Subcutaneous adipose tissue (tissue), 4 donors: ENCODE measurements around the gene ARHGEF10L. TPM values are rescaled to one million over a fixed set of nuclear protein-coding genes. Genes with fewer than 3 reads are reported as not detected.

Experiments
- total RNA-seq, 4 donors: library from RNA; depleted of rRNA; stranded (reverse); fragments of >200 nt; gene quantifications; one replicate each; pipeline ENCODE4 v1.1.0, GENCODE V29; 2016
- TF ChIP-seq, protein P1 (sequence below): fragments of 450-650 bp; IDR thresholded peaks from one replicate; pipeline ENCODE4 v1.5.1; 2016; ENCODE audit warnings: low read depth, mild to moderate bottlenecking, control low read depth, antibody characterized with exemption, moderate library complexity

The ARHGEF10L gene
- total RNA-seq, 4 donors from 2014 or later = 19.1 to 54.6 (median 41.7) TPM

DNA sequence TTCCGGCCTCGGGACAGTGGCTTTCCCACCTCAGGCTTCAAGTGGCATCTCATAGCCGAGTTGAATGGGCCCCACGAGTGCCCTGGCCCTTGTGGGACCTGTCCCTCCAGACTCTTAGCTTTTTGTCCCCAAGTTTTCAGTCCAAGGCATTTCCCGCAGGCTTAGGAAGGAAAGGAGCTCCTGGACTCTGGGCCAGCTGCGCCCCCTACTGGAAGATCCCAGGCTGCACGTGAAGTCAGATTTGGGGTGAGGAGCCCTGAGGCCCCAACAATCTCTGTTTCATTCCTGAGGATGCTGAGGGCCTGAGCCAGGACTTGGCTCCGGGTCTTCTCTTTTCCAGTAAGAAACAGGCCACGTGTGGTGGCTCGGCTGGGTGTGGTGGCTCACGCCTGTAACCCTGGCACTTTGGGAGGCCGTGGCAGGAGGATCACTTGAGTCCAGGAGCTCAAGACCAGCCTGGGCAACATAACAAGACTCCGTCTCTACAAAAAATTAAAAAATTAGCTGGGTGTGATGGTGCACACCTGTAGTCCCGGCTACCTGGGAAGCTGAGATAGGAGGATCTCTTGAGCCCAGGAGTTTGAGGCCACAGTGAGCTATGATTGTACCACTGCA, 67.4 kb downstream of the ARHGEF10L start:
- TF ChIP-seq, protein P1, sequence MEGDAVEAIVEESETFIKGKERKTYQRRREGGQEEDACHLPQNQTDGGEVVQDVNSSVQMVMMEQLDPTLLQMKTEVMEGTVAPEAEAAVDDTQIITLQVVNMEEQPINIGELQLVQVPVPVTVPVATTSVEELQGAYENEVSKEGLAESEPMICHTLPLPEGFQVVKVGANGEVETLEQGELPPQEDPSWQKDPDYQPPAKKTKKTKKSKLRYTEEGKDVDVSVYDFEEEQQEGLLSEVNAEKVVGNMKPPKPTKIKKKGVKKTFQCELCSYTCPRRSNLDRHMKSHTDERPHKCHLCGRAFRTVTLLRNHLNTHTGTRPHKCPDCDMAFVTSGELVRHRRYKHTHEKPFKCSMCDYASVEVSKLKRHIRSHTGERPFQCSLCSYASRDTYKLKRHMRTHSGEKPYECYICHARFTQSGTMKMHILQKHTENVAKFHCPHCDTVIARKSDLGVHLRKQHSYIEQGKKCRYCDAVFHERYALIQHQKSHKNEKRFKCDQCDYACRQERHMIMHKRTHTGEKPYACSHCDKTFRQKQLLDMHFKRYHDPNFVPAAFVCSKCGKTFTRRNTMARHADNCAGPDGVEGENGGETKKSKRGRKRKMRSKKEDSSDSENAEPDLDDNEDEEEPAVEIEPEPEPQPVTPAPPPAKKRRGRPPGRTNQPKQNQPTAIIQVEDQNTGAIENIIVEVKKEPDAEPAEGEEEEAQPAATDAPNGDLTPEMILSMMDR = no peak

DNA sequence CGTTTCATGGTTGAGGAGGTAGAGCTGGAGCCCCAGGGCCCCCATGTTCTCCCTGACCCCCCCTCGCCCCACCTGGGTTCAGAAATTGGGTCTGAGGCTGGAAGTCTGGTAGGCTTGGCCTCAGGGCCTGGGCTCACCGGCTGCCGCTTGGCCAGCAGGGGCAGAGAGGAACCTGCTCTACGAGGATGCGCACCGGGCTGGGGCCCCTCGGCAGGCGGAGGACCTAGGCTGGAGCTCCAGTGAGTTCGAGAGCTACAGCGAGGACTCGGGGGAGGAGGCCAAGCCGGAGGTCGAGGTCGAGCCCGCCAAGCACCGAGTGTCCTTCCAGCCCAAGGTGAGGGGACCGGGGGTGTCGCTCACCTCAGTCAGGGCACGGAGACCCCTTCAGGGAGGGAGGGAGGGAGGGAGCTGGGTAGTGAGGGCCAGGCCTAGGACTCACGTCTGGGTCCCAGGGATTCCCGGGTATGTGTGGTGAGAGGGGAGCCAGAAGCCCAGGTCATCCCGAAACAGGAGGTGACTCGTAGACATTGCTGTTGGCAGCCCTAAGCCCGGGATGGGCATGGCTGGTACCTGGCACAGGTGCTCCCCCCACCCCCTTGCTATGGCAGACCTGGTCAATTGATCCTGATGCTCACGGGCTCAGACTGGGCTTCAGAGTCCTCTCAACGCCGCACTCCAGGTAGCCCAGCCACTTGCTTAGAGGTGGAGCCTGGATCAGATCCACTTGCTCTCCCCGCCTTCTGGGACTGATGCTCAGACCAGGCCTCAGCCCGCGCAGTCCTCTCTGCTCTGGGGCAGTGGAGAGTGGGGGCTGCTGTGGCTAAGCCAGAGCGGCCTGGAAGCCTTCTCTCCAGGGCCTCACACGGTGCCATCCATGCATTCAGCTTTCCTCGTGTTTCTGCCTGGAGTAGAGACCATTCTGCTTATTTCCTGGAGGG, 68.4 kb downstream of the ARHGEF10L start:
- TF ChIP-seq, protein P1 = no peak

DNA sequence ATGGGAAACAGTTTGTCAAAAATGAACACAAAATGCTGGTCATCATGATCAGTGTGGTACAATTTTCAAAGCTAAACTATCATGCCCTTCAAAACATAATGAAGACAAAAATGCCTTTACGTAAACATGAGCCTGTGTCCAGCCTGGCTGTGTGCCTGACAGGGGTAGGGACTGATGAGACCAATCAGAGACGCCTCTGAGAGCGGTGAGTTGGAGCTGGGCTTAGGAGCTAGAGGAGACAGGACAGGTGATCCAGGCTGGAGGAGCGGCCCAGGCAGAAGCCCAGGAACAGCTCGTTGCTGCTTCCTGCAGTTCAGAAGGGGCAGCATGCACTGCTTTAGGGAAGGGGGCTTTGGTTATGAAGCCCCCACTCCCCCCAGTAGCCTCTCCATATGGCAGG, 70.0 kb downstream of the ARHGEF10L start:
- TF ChIP-seq, protein P1 = no peak

DNA sequence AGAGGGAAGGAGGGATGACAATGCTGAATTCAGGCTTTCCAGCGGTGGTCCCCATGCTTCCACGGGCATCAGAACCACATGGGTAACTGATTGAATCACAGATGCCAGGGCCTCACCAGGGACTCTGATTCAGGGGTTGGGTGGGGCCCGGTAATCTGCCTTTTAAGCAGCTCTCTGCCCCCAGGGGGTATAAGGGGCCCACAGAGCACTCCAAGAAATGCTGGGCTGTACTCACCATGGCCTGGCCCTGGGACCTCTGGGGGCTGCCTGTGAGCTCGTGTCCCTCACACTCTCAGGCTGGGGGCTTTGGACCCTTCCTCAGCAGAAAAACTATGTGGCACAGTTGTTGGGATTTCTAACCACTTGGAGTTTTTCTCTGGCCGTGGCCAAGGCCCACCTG, 70.6 kb downstream of the ARHGEF10L start:
- TF ChIP-seq, protein P1 = no peak

DNA sequence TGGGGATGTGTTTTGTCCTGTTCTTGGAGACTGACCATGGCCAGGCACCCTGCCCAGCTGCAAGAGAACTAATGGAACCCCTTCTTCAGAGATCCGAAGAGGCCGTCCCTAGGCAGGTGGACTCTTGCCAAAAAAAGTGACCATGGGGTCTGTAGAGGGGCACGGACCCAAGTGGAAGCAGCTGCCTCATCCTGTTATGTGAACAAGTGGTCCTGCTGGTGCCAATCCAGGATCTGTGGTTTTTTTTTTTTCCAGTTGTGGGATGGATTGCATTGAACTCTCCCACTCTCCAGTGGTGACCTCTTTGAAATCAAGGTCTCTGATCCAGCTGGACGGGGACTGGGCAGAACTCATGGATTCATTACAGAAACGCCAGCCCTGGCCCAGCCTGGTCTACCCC, 71.2 kb downstream of the ARHGEF10L start:
- TF ChIP-seq, protein P1 = no peak

DNA sequence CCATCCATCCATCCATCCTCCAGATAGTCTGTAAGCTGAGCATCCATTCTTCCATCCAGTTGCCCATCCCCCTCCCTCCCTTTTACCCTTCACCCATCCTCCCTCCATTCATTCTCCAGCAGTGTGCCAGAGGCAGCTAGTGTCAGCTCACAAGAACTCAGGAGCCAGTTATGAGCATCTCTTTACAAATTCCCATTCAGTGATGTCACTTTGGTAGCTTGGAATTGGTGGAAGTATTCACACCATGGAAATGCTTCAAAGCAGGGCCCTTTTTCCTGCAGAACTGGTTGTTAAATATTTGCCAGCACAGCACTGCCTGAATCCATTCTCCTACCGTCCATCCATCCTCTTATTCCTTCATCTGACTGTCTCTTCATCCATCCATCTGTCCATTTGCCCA, 72.5 kb downstream of the ARHGEF10L start:
- TF ChIP-seq, protein P1 = no peak

DNA sequence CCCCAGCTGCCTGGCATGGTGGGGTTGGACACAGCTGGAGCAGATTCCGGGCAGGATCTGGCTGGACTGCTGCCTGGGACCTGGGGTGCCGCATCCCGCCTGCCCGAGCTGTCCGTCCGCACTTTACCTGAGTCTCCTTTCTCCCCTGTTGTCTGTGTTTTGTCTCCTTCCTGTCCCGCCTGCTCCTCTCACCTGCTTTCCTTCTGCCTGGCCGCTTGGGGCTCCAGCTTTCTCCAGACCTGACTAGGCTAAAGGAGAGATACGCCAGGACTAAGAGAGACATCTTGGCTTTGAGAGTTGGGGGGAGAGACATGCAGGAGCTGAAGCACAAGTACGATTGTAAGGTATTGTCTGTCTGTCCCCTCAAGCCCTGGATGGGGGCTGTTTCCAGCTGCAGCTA, 73.3 kb downstream of the ARHGEF10L start:
- TF ChIP-seq, protein P1 = no peak
